Cerebellar cortex (tissue), 1 donor: ENCODE measurements around the gene ZAP70.

Experiments used
- DNase-seq: peaks from one replicate; pipeline ENCODE4 v3.0.0-alpha.2; 2015; ENCODE audit warnings: low spot score

The ZAP70 gene

GRCh38 chr2:97752342-97753334, 39.3 kb downstream of the ZAP70 start:
- no peak for DNase-seq

GRCh38 chr2:97754690-97755346, 41.4 kb downstream of the ZAP70 start:
- DNase-seq, result no peak

GRCh38 chr2:97755491-97755890, 42.1 kb downstream of the ZAP70 start:
- DNase-seq, result no peak

DNA sequence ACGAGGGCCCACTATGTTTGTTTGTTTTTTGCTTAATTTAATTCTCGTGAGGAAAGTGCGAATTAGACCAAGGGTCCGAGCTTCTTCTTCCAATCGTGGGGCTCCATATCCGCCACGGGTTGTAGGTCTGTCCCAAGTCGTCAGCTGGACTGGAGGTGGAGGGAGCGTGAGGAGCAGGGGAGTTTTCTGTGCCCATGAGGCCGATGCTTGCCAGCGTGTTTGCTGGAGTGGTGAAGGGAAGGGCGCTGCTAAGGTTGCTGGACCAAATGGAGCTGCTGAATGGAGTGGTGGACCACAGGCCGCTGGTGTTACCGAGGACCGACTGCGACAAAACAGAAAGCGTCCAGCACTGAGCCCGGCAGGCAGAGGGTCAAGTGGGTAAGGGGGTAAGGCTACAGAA, 43.7 kb downstream of the ZAP70 start:
- no peak for DNase-seq

GRCh38 chr2:97758131-97758705, 44.8 kb downstream of the ZAP70 start:
- no peak for DNase-seq

DNA sequence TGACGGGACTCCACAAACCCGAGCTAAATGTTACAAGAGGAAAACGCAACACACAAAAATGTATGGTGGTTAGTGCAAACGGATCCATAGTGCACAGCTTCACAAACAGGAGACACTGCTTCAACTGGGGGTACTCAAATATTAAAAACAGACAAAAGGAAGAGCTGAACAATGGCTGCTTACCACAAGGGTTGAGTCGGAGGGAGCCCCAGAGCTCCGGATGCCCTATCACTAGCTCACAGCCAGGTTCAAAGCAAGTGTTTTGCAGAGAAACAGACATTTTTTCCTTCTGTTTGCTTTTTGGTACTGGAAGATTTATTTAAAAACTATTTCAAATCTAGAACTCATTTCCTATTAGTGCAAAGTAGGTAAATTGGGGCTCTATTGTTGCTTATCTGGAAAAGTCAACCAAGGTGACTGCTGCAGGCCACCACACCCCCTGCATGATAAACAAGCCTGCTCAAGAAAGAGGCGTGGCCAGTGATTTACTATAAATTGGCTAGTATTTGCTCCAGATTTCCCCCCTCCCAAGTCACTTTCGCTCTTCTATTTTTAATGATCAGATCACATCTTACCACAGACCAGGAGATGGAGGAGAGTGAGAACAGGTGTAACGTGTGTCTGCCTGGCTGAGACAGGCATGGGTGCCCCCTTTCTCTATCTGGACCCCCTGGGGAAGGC, 46.5 kb downstream of the ZAP70 start:
- DNase-seq, result no peak

DNA sequence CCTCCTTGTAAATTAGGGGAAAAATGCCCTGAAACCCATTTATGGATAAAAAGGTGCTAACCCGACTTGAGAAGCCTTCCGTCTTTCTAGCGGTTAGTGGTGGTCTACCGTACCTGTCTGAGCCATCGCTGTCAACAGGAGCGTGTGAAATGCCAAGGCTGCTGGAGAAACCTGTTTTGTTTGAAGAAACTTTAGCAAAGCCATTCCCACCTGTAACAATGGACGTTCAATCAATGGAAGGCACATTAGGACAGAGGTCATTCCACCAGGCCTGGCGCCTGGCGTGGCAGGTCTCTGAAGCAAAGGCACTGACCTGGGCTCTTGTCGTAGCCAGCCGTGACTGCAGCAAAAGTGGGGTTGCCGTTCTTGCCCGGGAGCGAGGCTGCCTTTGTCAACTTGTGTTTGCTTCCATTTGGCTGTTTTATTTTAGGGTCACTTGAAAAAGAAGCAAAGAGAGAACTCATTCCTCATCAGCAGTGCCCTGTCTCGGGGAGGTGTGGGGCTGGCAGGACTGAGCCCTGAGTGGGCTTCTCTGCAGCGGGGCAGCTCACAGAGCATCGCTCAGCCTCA, 47.2 kb downstream of the ZAP70 start:
- no peak for DNase-seq

DNA sequence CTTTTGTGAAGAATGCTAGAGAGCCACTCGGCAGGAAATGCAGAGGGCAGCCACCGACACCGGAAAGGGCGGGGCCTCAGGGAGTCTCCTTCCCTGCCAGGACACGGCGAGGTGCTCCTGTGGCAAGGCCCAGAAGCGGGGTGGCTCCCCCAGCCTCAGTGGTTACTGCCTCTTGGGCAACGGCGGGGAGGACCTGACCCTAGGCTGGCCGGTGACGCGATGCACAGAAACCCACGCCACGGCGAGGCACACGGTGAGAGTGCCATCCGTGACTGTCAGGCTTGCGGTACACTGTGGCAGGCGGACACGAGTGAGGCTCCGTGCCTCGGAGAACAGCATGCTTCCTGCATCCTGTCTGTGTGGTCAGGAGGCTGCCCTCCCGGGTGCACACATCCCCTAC, 47.8 kb downstream of the ZAP70 start:
- DNase-seq, result no peak

- DNase-seq, result no peak
These were observed 49.9 kb downstream of the ZAP70 start for GRCh38 chr2:97763176-97763845.

DNA sequence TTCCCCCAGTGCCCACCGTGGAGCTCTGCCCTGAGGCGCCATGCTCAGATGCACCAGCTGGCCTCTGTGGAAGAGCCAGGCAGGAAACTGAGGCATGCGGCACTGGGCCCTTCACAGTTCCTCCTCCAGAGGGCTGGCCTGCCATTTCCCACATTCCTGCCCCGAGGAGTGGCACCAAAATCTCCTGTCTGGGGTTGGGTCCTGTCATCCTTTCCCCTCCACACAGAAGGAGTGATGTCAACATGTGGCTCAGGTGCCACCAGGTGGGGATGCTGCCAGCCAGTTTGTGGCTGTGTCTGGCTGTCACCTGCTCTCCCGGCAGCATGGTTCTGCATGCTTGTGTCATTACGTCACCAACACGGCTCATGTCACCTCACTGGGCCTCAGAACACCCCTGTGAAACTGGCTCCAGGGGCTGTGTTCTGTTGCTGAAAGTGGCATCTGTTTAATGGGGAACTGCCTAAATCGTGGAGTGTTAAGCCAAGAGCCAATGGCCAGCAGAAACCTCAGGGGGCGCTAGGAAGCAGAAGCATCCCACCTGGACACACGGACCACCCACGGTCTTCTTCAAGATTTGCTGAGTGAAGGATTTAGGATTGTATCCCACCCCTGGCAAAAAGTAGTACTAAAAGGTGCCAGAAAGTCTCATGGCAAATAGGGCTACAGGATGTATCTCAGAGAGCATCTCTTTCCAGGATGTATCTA, 51.3 kb downstream of the ZAP70 start:
- DNase-seq, result no peak

GRCh38 chr2:97765933-97766332, 52.6 kb downstream of the ZAP70 start:
- DNase-seq, result no peak

- DNase-seq, result no peak
These were observed 53.2 kb downstream of the ZAP70 start for GRCh38 chr2:97766567-97766966.

DNA sequence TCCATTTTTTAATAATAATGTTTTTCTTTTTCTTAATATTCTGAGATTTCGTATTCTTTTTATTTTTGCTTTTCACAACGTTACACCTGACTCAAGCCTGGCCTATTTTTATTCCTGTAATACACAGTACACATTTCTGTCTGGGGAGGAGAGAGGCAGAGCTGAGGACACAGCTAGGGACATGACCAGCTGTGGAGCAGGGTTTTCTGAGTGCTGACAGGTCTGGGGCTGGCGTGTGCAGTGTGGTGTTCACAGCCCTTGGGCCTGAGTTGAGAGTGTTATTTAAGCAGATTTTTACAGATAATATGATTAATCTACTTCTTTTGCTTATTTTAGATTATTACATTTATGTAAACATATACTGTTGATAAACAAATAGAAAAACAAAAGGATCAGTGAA, 55.9 kb downstream of the ZAP70 start:
- no peak for DNase-seq

DNA sequence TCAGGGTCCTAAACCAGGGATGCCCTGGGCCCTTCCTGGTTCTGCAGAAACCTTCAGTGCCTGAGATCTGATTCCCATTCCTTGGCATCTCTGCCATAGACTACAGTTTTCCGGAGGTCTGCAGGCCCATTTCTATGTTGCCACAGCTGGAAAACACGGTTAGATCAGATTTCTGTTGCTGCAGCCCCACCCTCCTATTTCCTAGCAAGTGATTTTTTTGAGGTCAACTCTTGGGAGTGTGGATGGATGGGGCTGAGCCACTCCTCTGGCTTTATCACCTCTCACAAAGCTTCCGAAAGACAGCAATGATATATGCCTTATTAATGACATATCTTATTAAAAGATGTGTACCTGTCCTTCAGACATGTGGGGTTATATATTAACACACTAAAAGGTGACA, 56.3 kb downstream of the ZAP70 start:
- no peak for DNase-seq

- DNase-seq, result no peak
These were observed 57.1 kb downstream of the ZAP70 start for GRCh38 chr2:97770445-97770844.

GRCh38 chr2:97774425-97774824, 61.0 kb downstream of the ZAP70 start:
- peak; percentile 7 for DNase-seq

DNA sequence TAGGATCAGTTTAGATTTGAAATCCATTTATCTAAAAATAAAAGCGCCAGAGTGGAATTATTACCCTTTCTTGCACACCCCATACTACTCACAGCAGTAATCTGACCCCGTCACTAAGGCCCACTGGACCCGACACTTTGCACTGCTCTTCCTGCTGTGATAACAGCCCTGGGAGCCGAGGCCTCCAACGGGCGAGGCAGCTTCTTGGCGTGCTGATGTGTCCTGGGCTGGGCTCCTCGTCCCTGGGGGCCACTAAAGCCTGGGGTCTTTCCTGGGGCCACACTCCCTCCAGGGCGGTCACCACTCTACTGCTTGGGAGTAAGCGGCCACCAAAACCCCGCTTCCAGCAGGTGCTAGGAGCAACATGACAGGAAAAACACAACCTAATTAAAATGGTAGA, 61.7 kb downstream of the ZAP70 start:
- no peak for DNase-seq

DNA sequence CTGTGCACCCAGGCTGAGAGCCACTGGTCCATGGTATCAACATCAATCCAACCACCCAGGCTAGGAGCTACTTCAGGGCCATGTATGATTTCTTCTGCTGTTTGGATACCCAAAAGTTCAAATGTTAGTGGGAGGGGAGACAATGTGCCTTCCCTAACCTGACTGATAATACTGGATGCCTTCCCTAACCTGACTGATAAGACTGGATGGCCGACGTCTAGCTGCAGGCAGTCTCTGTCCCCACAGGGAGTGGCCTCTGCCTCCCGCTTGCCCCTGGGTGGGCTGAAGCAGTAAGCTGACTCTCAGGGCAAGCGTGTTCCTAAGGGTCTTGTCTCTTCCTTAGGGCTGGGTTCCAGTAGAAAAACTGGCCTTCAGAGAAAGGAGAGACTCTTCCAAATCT, 65.8 kb downstream of the ZAP70 start:
- DNase-seq, result no peak

GRCh38 chr2:97781981-97782380, 68.6 kb downstream of the ZAP70 start:
- peak; percentile 13 for DNase-seq

- DNase-seq, result no peak
These were observed 71.6 kb downstream of the ZAP70 start for GRCh38 chr2:97784953-97785352.

DNA sequence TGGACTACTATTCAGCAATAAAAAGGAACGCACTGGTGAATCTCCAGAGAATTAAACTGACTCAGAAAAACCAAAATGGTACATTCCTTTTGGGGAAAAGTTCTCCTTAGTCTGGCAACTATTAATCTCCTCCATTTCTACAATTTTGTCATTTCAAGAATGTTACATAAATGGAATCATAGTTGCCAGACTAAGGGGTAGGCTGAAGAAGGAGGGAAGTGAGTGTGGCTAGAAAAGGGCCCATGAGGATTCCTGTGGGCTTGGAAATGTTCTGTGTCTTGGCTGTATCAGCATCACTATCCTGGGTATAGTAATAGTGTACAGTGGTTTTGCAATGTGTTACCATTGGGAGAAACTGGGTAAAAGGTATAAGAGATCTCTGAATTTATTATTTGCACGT, 72.4 kb downstream of the ZAP70 start:
- no peak for DNase-seq
